ENCODE measurements around the gene C1orf87. TPM values are rescaled to one million over a fixed set of nuclear protein-coding genes. Genes with fewer than 3 reads are reported as not detected.

Gene C1orf87
- total RNA-seq, 4 donors from 2014 or later, result not detected

DNA sequence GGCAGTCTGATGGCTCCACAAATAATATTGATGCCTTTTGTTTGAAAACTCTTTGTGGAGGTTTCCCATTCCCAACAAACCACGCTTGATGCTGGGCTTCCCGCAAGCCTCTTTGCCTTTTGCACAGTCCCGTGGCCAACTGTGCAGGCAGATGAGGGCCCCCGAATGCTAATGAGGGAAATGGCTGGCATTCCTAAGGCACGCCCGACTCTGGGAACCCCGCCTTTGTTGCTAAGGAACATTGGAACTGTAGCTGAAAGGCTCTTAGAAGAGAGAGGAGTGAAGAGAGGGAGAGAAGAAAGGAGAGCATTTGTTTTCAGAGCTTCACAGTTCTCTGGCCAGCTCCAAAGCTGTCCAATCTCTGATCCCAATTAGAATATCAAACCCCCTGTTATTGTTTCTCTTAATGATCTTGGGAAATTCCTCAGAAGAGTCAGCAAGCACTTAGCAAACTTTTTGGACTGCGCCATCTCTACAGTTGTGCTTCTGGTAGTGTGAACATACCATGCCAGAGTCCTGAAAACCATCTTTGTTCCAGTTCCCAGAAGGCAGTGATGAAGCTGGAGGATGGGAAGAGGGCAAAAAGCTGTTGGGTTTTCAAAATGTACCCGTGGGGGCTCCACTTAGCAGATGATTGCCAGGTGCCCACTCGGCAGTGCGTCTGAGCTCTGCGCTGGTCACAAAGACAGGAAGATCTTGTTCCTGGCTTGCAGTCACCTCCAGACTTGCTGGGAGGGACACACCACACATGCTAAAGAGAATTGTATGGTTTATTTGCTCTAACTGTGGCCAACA is 86.9 kb downstream of the C1orf87 start:
- Histone ChIP-seq H3K4me3 (no peak overlapping the region), H3K27ac (no peak overlapping the region), H3K4me1 (no peaks in the 10 kb centered on the region), H3K36me3 (no peaks in the 10 kb centered on the region), H3K9me3 (no peaks in the 10 kb centered on the region), H3K27me3 (peaks cover 0 to 4% (median 0%) of the 10 kb centered on the region in 3 donors)
- TF ChIP-seq, protein P1, sequence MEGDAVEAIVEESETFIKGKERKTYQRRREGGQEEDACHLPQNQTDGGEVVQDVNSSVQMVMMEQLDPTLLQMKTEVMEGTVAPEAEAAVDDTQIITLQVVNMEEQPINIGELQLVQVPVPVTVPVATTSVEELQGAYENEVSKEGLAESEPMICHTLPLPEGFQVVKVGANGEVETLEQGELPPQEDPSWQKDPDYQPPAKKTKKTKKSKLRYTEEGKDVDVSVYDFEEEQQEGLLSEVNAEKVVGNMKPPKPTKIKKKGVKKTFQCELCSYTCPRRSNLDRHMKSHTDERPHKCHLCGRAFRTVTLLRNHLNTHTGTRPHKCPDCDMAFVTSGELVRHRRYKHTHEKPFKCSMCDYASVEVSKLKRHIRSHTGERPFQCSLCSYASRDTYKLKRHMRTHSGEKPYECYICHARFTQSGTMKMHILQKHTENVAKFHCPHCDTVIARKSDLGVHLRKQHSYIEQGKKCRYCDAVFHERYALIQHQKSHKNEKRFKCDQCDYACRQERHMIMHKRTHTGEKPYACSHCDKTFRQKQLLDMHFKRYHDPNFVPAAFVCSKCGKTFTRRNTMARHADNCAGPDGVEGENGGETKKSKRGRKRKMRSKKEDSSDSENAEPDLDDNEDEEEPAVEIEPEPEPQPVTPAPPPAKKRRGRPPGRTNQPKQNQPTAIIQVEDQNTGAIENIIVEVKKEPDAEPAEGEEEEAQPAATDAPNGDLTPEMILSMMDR (IDR thresholded peaks at IDR 0.05 in 4 of 5, conservative IDR thresholded peaks at IDR 0.05 in 1 of 5), result no peak
- no peak for TF ChIP-seq POLR2A (IDR thresholded peaks at IDR 0.05)
- ATAC-seq (no peak), DNase-seq (no peak)
- in situ Hi-C loops (cut with MboI; ENCODE audit: low sequenced_read_pairs in 4 of 4), result loop anchor here in 3 of 4 donors (25.0 kb wide), 2 partner anchors 1026 to 1051 kb away; no protein-coding TSS in a partner anchor
- intact Hi-C loops (cut with DNase I; ENCODE audit: low total_unique reads), result no loop called here

DNA sequence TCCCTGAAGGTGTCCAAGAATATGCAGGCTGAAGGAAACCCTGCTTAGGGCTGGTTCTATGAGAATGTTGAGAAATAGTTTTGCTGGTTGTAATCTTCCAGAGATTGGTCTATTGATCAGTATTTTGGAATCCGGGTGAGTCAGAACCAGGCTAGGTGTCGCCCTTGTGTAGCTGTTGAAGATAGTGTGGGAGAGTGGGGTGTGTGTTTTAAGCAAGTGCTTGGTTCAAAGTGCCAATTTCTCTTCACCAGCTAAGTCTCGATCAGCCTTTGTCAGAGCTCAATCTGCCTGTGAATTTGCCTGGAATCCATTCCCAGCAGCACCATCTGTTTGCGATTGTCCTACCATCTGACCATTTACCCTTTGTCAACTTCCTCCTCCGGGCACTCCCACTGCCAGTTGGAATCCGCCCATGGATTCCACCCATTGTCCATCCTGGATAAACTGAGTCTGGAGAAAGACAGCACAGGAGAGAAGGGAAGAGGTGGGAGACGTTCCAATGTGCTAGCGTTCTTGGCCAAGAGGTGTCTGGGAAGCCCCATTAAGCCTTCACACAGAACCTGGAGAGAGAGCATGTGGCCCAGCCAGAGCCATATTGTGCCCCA is 87.6 kb downstream of the C1orf87 start:
- ATAC-seq (no peak), DNase-seq (no peak)
- TF ChIP-seq, protein P1 (IDR thresholded peaks at IDR 0.05 in 4 of 5, conservative IDR thresholded peaks at IDR 0.05 in 1 of 5), result no peak
- TF ChIP-seq POLR2A (IDR thresholded peaks at IDR 0.05), result no peak
- Histone ChIP-seq H3K4me3 (no peak overlapping the region), H3K27me3 (peaks cover 0 to 4% (median 0%) of the 10 kb centered on the region in 3 donors), H3K27ac (no peak overlapping the region), H3K4me1 (no peaks in the 10 kb centered on the region), H3K36me3 (no peaks in the 10 kb centered on the region), H3K9me3 (no peaks in the 10 kb centered on the region)
- intact Hi-C loops (cut with DNase I; ENCODE audit: low total_unique reads), result no loop called here
- in situ Hi-C loops (cut with MboI; ENCODE audit: low sequenced_read_pairs in 4 of 4), result loop anchor here in 3 of 4 donors (25.0 kb wide), 2 partner anchors 1026 to 1051 kb away; no protein-coding TSS in a partner anchor

- DNase-seq (no peak), ATAC-seq (no peak)
- Histone ChIP-seq H3K9me3 (no peaks in the 10 kb centered on the region), H3K36me3 (no peaks in the 10 kb centered on the region), H3K4me3 (no peak overlapping the region), H3K27me3 (no peaks in the 10 kb centered on the region), H3K27ac (no peak overlapping the region), H3K4me1 (no peaks in the 10 kb centered on the region)
- in situ Hi-C loops (cut with MboI; ENCODE audit: low sequenced_read_pairs in 4 of 4), result loop anchor here in 3 of 4 donors (25.0 kb wide), 2 partner anchors 1033 to 1058 kb away; no protein-coding TSS in a partner anchor
- intact Hi-C loops (cut with DNase I; ENCODE audit: low total_unique reads), result loop anchor here (5.0 kb wide), 1 partner anchor 1873 kb away; no protein-coding TSS in a partner anchor
- TF ChIP-seq, protein P1 (IDR thresholded peaks at IDR 0.05 in 4 of 5, conservative IDR thresholded peaks at IDR 0.05 in 1 of 5), result no peak
- no peak for TF ChIP-seq POLR2A (IDR thresholded peaks at IDR 0.05)
Measured at GRCh38 chr1:59979666-59980065, 93.9 kb downstream of the C1orf87 start.

DNA sequence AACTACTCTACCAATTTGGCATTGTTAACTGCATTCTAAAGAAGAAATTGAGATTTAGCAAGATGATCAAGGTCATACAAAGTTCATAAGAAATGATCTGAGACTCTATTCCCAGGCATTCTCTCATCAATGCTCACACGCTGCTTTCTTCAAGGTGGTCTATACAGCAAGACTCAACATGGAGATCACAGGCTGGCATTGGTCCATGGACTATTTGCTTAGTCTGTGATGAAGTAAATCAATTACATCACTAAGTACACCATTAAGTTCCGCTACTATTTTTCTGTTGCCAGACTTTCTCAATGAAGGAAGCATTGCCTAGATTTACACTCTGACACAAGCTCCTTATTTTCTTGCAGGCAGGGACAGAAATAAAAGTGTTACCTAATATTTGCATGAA is 95.1 kb downstream of the C1orf87 start:
- intact Hi-C loops (cut with DNase I; ENCODE audit: low total_unique reads) (loop anchor here (5.0 kb wide), 1 partner anchor 1874 kb away; no protein-coding TSS in a partner anchor), in situ Hi-C loops (cut with MboI; ENCODE audit: low sequenced_read_pairs in 4 of 4) (loop anchor here in 3 of 4 donors (25.0 kb wide), 2 partner anchors 1034 to 1059 kb away; no protein-coding TSS in a partner anchor)
- no peaks in the 10 kb centered on the region for H3K36me3 ChIP-seq
- no peak overlapping the region for H3K27ac ChIP-seq
- ATAC-seq, result no peak
- no peaks in the 10 kb centered on the region for H3K9me3 ChIP-seq
- no peak overlapping the region for H3K4me3 ChIP-seq
- DNase-seq, result no peak
- peaks cover 0 to 6% of the 10 kb centered on the region in 2 donors for H3K4me1 ChIP-seq
- TF ChIP-seq, protein P1 (IDR thresholded peaks at IDR 0.05 in 4 of 5, conservative IDR thresholded peaks at IDR 0.05 in 1 of 5), result no peak
- TF ChIP-seq POLR2A (IDR thresholded peaks at IDR 0.05), result no peak
- no peaks in the 10 kb centered on the region for H3K27me3 ChIP-seq
